Measurements from ENCODE around the gene TRAPPC5. TPM values are rescaled to one million over a fixed set of nuclear protein-coding genes. Genes with fewer than 3 reads are reported as not detected.
"Not testable (repeated sequence)": the region's sequence is repeated elsewhere in the genome, so short reads cannot be mapped to it uniquely, and the experiment has no call there.

The TRAPPC5 gene
- total and polyA plus RNA-seq, 10 donors: 47.2 to 159 (median 86.0) TPM

DNA sequence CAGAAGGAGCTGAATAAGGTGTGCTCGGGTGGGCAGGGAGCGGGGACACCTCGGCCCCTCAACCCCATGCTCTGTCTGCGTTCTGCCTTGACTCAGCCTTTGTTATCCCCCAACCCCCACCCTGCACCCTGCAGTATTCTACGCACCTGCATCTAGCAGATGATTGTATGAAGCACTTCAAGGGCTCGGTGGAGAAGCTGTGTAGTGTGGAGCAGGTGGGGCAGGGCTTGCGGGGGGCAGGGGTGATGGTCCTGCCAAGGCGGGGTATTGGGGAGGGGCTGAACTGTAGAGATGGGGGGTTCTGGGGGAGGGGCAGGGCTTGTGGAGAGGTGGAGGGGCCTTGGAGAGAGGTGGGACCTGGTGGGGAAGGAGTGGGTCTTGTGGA lies 37.6 kb upstream of the TRAPPC5 start:
- DNase-seq: no peak
- H3K27ac ChIP-seq: peak overlapping the region in 1 of 8 donors; percentile 37
- no peak for TF ChIP-seq POLR2A (IDR thresholded peaks at IDR 0.05)
- peaks cover 0 to 91% (median 38%) of the 10 kb centered on the region in 6 donors for H3K36me3 ChIP-seq
- no peaks in the 10 kb centered on the region for H3K9me3 ChIP-seq
- no peak overlapping the region for H3K4me3 ChIP-seq
- H3K4me1 ChIP-seq: peaks cover 0 to 62% (median 18%) of the 10 kb centered on the region in 6 donors
- no peaks in the 10 kb centered on the region for H3K27me3 ChIP-seq (replicated peaks in 1 of 7)
- WGBS, 5 donors: 89 to 96% (median 96%) methylated on average over 8 of the region's 8 CpGs
- intact Hi-C loops (cut with DNase I; ENCODE audit: low total_unique reads): no loop called here

DNA sequence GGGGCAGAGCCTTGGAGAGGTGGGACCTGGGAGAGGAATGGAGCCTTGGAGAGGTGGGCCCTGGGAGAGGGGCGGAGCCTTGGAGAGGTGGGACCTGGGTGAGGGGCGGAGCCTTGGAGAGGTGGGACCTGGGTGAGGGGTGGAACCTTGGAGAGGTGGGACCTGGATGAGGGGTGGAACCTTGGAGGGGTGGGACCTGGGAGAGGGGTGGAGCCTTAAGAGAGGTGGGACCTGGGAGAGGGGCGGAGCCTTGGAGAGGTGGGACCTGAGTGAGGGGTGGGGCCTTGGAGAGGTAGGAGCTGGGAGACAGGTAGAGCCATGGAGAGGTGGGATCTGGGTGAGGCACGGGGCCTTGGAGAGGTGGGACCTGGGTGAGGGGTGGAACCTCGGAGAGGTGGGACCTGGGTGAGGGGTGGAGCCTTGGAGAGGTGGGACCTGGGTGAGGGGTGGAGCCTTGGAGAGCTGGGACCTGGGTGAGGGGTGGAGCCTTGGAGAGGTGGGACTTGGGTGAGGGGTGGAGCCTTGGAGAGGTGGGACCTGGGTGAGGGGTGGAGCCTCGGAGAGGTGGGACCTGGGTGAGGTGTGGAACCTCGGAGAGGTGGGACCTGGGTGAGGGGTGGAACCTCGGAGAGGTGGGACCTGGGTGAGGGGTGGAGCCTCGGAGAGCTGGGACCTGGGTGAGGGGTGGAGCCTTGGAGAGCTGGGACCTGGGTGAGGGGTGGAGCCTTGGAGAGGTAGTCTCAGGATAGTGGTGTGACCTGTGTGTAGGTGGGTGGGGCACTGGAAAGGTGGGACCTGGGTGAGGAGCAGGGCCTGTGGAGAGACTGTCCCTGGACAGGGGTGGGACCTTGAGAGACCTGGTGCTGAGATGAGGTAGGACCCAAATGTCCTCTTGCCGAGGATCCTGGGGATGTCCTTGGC lies 36.7 kb upstream of the TRAPPC5 start:
- Histone ChIP-seq H3K4me1 (peaks cover 0 to 53% (median 9%) of the 10 kb centered on the region in 6 donors), H3K36me3 (peaks cover 0 to 86% (median 38%) of the 10 kb centered on the region in 6 donors), H3K27ac (peak overlapping the region in 3 of 8 donors; percentile 74 to 84 (median 79))
- DNase-seq; H3K27me3 ChIP-seq (replicated peaks in 1 of 7); H3K9me3 ChIP-seq; intact Hi-C loops (cut with DNase I; ENCODE audit: low total_unique reads); H3K4me3 ChIP-seq: not testable (repeated sequence)
- 49 to 97% (median 76%) methylated on average over 9 to 10 of the region's 10 CpGs for WGBS, 5 donors

DNA sequence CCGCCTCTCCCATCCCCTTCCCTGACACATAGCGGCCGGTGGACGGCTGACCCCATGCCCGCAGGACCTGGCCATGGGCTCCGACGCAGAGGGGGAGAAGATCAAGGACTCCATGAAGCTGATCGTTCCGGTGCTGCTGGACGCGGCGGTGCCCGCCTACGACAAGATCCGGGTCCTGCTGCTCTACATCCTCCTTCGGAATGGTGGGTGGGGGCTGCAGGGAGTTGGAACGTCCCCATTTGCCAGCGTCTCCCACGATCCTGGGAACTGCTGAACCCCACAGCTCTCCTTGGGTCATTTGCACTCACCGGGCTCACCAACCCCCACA lies 36.1 kb upstream of the TRAPPC5 start:
- Histone ChIP-seq H3K4me1 (peaks cover 0 to 47% (median 5%) of the 10 kb centered on the region in 6 donors), H3K27ac (peak overlapping the region in 4 of 8 donors; percentile 74 to 84 (median 79)), H3K9me3 (no peaks in the 10 kb centered on the region), H3K36me3 (peaks cover 0 to 80% (median 38%) of the 10 kb centered on the region in 6 donors), H3K27me3 (replicated peaks in 1 of 7) (no peaks in the 10 kb centered on the region), H3K4me3 (no peak overlapping the region)
- DNase-seq: no peak
- TF ChIP-seq POLR2AphosphoS5 (IDR thresholded peaks at IDR 0.05): peak in 2 of 3 donors; percentile 13 to 16
- TF ChIP-seq, protein P1, sequence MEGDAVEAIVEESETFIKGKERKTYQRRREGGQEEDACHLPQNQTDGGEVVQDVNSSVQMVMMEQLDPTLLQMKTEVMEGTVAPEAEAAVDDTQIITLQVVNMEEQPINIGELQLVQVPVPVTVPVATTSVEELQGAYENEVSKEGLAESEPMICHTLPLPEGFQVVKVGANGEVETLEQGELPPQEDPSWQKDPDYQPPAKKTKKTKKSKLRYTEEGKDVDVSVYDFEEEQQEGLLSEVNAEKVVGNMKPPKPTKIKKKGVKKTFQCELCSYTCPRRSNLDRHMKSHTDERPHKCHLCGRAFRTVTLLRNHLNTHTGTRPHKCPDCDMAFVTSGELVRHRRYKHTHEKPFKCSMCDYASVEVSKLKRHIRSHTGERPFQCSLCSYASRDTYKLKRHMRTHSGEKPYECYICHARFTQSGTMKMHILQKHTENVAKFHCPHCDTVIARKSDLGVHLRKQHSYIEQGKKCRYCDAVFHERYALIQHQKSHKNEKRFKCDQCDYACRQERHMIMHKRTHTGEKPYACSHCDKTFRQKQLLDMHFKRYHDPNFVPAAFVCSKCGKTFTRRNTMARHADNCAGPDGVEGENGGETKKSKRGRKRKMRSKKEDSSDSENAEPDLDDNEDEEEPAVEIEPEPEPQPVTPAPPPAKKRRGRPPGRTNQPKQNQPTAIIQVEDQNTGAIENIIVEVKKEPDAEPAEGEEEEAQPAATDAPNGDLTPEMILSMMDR (IDR thresholded peaks at IDR 0.05 in 8 of 11, conservative IDR thresholded peaks at IDR 0.05 in 3 of 11): no peak
- WGBS, 5 donors: 92 to 97% (median 94%) methylated on average over 20 of the region's 20 CpGs
- intact Hi-C loops (cut with DNase I; ENCODE audit: low total_unique reads): no loop called here

DNA sequence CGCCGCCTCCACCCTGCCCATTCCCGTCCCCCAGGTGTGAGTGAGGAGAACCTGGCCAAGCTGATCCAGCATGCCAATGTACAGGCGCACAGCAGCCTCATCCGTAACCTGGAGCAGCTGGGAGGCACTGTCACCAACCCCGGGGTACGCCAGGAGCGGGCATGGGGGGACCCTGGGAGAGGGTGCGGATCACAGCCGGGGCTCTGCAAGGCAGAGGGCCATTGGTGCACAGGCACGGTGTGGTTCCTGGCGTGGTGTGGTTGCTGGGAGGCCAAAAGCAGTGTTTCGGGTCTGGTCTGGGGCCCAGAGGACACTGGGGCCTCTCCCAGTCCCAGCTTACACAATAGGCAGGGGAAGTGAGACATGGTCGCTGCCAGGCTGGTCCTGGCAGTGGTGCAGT lies 35.5 kb upstream of the TRAPPC5 start:
- Histone ChIP-seq H3K9me3 (no peaks in the 10 kb centered on the region), H3K4me3 (peak overlapping the region in 2 of 8 donors; percentile 7 to 8), H3K36me3 (peaks cover 0 to 73% (median 38%) of the 10 kb centered on the region in 6 donors), H3K27me3 (replicated peaks in 1 of 7) (peaks cover 0 to under 1% (median 0%) of the 10 kb centered on the region in 7 donors), H3K27ac (peak overlapping the region in 5 of 8 donors; percentile 25 to 84 (median 79)), H3K4me1 (peaks cover 0 to 40% (median 4%) of the 10 kb centered on the region in 6 donors)
- intact Hi-C loops (cut with DNase I; ENCODE audit: low total_unique reads): no loop called here
- no peak for DNase-seq
- WGBS, 5 donors: 62 to 88% (median 85%) methylated on average over 13 to 14 of the region's 14 CpGs
- peak in 2 of 3 donors; percentile 38 to 78 for TF ChIP-seq POLR2AphosphoS5 (IDR thresholded peaks at IDR 0.05)
- TF ChIP-seq, protein P1 (IDR thresholded peaks at IDR 0.05 in 8 of 11, conservative IDR thresholded peaks at IDR 0.05 in 3 of 11): no peak

All from spleen (tissue), 11 donors.